Measurements from ENCODE around the gene PIEZO1. TPM values are rescaled to one million over a fixed set of nuclear protein-coding genes. Genes with fewer than 3 reads are reported as not detected.

PIEZO1 gene
- total RNA-seq, 2 experiments from 2014 or later, result 269 to 347 TPM

GRCh38 chr16:88759976-88760350 is 25.1 kb downstream of the PIEZO1 start:
- no peak overlapping the region for H3K27ac Mint-ChIP-seq
- peaks cover 28% of the 10 kb centered on the region for H3K4me1 Mint-ChIP-seq
- no peak overlapping the region for H3K4me3 Mint-ChIP-seq
- no peaks in the 10 kb centered on the region for H3K27me3 Mint-ChIP-seq
- DNase-seq (no peak), ATAC-seq (no peak)
- CTCF ChIA-PET, result interaction anchor here (1.1 to 7.0 kb wide), 3 partner anchors 20 to 23 kb away, joined by 3 to 40 read pairs (median 13); no protein-coding TSS in a partner anchor
- H3K9me3 Mint-ChIP-seq (ENCODE audit: low read depth), result no peaks in the 10 kb centered on the region
- peaks cover 1% of the 10 kb centered on the region for H3K36me3 Mint-ChIP-seq

DNA sequence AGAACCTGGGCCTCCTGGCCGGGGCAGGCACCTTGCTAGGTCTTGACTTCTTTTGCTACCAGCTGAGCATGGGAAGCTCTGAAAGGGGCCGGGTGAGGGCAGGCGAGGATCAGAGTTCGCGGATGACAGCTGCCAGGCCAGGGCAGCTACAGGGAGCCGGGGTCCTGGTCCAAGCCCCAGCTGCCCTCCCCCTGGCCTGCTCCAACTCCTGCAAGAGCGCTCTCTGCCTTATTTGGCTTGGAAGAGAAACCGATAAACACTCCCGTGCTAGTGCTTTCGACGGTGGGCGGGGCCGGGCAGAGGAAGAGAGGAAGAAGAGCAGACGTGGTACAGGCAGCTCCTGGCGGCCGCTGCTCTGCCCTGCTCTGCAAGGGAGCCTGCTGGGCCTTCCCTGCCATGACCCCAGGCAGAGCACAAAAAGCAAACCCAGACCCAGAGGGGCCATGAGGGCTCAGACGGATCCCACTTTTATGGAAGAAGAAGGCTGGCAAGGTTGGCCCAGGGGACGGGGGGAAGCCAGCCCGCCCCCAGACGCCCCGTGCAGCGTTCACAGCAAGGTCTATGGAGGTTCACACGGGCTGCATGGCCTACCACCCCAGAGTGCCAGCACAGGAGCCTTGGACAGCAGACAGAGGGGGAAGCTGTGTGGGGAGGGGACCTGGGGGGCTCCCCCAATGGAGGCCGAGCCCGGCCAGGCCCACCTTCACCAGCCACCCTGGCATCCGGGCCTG is 25.6 kb downstream of the PIEZO1 start:
- Mint-ChIP-seq H3K36me3 (peaks cover 1% of the 10 kb centered on the region), H3K4me3 (no peak overlapping the region), H3K27me3 (no peaks in the 10 kb centered on the region), H3K4me1 (peaks cover 30% of the 10 kb centered on the region), H3K9me3 (ENCODE audit: low read depth) (no peaks in the 10 kb centered on the region), H3K27ac (peak overlapping the region; percentile 61)
- CTCF ChIA-PET, result interaction anchor here (1.1 to 7.0 kb wide), 3 partner anchors 21 to 22 kb away, joined by 3 to 40 read pairs (median 13); no protein-coding TSS in a partner anchor
- DNase-seq, result peak; percentile 68
- peak; percentile 67 for ATAC-seq

DNA sequence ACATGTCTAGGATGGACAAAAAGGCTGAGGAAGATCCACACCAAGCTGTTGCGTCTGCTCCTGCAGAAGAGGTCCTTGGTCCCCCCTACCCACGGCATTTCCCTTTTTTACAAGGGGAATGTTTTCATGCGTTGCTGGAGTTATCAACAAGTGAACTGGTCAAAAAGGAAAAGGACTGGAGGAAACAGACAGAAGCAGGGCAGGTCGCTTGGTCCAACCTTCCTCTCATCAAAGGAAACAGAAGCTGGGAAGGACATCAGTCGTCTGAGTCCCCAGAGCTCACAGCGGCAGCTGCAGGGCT is 26.1 kb downstream of the PIEZO1 start:
- Mint-ChIP-seq H3K9me3 (ENCODE audit: low read depth) (no peaks in the 10 kb centered on the region), H3K36me3 (peaks cover 1% of the 10 kb centered on the region), H3K27ac (peak overlapping the region; percentile 50), H3K27me3 (no peaks in the 10 kb centered on the region), H3K4me3 (no peak overlapping the region), H3K4me1 (peaks cover 32% of the 10 kb centered on the region)
- DNase-seq (no peak), ATAC-seq (no peak)
- CTCF ChIA-PET, result interaction anchor here (2.0 to 7.0 kb wide), 3 partner anchors 15 to 23 kb away, joined by 8 to 40 read pairs (median 13); no protein-coding TSS in a partner anchor

DNA sequence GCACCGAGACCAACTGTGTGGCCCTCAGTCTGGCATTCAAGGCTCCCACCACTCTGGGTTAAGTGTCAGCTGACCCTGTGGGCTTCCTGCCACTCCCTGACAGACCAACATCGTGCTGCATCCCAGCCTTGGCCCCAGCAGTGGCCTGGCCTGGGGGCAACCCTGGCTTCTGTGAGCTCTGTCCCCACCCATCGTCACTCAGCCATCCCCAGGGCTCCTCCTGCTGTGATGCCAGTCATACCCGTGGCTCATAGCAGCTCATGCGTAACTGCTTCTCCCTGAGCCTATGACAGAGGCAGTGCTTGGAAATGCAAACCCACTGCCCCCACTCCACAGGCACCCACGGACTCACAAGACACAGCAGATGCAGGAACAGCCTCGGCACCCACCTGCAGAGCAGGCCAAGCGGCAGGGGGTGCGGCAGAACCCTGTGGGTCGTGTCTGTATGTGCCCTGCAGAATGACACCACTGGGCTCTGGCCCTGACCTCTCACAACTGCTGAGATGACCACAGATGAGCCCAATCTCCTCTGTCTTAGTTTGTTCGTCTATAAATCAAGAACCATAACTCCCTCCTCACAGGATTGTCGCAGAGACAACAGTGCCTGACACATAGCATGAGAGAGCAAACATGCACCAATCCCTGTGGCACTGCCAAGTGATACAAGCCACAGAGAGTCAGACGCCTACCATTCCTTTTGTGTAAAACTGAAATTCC is 26.6 kb downstream of the PIEZO1 start:
- Mint-ChIP-seq H3K36me3 (peaks cover 1% of the 10 kb centered on the region), H3K27me3 (no peaks in the 10 kb centered on the region), H3K9me3 (ENCODE audit: low read depth) (no peaks in the 10 kb centered on the region), H3K27ac (peak overlapping the region; percentile 50), H3K4me3 (no peak overlapping the region), H3K4me1 (peaks cover 34% of the 10 kb centered on the region)
- DNase-seq (no peak), ATAC-seq (no peak)
- CTCF ChIA-PET, result interaction anchor here (2.0 to 7.0 kb wide), 3 partner anchors 15 to 23 kb away, joined by 8 to 40 read pairs (median 13); no protein-coding TSS in a partner anchor

DNA sequence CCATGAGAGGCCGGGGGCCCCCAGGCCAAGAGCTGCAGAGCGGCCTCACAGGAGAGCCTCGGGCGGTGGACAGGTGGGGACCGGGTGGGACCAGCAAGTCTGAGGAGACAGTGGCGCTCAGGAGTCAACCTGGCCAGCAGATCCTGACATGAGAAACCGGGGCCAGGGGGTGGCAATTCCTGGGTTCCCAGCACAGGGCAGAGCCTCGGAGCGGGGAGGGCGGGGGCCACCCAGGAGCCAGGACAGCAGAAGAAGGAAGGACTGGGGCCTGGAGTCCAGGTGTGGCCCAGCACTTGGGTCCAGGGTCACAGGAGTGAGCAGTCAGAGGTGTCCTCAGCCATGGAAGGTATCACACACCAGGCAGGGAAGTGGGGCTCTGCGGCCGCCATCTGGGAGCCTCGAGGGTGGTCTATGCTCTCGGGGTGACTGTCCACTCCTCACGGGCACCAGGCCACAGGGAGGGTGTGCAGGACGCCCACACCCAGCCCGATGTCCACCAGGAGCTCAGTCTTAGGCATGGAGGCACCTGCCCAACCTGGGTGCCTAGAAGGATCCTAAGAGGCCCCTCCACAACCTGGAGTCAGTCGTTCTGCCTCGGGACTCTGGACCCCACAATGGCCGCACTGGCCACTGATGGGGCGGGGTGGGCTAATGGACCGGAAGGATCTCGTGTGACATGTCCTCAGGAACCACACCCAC is 29.1 kb downstream of the PIEZO1 start:
- peaks cover 1% of the 10 kb centered on the region for H3K36me3 Mint-ChIP-seq
- H3K4me1 Mint-ChIP-seq, result peaks cover 31% of the 10 kb centered on the region
- H3K27me3 Mint-ChIP-seq, result no peaks in the 10 kb centered on the region
- no peak for ATAC-seq
- no peak for DNase-seq
- no peak overlapping the region for H3K4me3 Mint-ChIP-seq
- CTCF ChIA-PET, result interaction anchor here (0.9 to 7.0 kb wide), 4 partner anchors 9 to 24 kb away, joined by 3 to 40 read pairs (median 6); no protein-coding TSS in a partner anchor
- no peaks in the 10 kb centered on the region for H3K9me3 Mint-ChIP-seq (ENCODE audit: low read depth)
- H3K27ac Mint-ChIP-seq, result no peak overlapping the region

DNA sequence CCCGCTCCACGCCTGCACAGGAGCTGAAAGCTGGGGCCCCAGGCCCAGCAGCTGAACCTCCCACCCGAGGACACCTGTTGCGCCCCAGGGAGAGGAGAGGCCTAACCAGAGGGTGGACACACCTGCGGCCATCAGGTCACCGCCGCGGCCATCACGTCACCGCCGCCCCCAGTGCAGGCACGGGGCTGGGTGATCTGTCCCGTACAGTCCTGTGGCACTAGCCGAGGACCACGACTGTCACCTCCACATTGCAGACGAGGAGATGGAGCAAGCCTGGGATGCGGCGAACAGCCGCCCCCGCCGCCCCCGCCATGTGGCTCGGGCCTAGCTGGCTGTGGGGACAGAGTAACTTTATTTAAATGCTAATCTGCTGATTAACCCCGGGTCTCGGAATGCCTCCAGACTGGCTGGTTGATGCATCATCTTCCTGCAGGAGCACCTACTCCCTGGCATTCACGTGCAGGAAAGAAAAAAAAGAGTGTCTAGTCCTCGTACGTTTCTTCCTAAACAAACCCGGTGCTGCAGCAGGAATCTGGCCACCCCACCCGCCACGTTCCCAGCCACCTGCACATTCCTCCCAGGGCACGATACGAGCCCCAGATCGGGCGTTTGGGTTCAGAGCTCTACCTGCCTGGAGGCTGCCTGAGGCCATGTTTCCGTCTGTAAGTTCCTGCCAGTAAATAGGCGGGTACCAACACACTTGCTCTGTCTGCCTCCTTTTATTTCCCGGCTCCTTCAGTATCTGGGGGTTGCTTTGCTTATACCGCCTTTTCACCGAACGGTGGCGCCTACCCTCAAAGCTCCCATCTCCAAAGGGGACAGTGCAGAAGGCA is 29.9 kb downstream of the PIEZO1 start:
- H3K36me3 Mint-ChIP-seq, result peaks cover 1% of the 10 kb centered on the region
- ATAC-seq (no peak), DNase-seq (no peak)
- no peaks in the 10 kb centered on the region for H3K9me3 Mint-ChIP-seq (ENCODE audit: low read depth)
- no peak overlapping the region for H3K27ac Mint-ChIP-seq
- H3K4me3 Mint-ChIP-seq, result no peak overlapping the region
- H3K27me3 Mint-ChIP-seq, result no peaks in the 10 kb centered on the region
- H3K4me1 Mint-ChIP-seq, result peaks cover 28% of the 10 kb centered on the region
- CTCF ChIA-PET, result interaction anchor here (0.9 to 7.0 kb wide), 5 partner anchors 8 to 25 kb away, joined by 3 to 40 read pairs (median 4); no protein-coding TSS in a partner anchor

- no peak overlapping the region for H3K4me3 Mint-ChIP-seq
- H3K36me3 Mint-ChIP-seq, result peaks cover 1% of the 10 kb centered on the region
- no peak for ATAC-seq
- DNase-seq, result no peak
- CTCF ChIA-PET, result interaction anchor here (0.8 to 7.0 kb wide), 5 partner anchors 9 to 29 kb away, joined by 3 to 40 read pairs (median 4); no protein-coding TSS in a partner anchor
- H3K9me3 Mint-ChIP-seq (ENCODE audit: low read depth), result no peaks in the 10 kb centered on the region
- no peak overlapping the region for H3K27ac Mint-ChIP-seq
- H3K4me1 Mint-ChIP-seq, result peaks cover 22% of the 10 kb centered on the region
- H3K27me3 Mint-ChIP-seq, result no peaks in the 10 kb centered on the region
These were observed 30.7 kb downstream of the PIEZO1 start for GRCh38 chr16:88754109-88754911.

DNA sequence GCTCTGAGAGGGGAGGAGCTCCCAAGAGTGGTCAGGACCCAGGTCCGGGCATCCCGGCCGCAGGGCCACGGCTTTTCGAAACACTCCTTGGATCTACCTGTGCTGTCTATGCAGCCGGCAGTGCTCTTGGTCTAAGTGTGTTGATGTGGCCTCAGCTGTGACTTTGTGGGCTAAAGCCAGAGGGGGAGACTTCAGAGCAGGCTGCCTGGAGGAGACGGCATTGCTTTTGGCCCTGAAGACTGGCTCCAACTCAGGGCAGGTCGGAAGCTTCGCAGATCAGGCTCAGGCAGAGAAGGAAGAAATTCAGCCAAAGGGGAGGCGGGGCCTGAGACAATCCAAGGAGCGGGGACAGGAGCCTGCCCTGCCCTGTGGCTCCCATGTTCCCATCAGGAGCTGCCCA is 31.4 kb downstream of the PIEZO1 start:
- H3K36me3 Mint-ChIP-seq, result peaks cover under 1% of the 10 kb centered on the region
- DNase-seq (no peak), ATAC-seq (no peak)
- H3K27me3 Mint-ChIP-seq, result no peaks in the 10 kb centered on the region
- no peak overlapping the region for H3K4me3 Mint-ChIP-seq
- H3K4me1 Mint-ChIP-seq, result peaks cover 15% of the 10 kb centered on the region
- H3K27ac Mint-ChIP-seq, result peak overlapping the region; percentile 32
- no peaks in the 10 kb centered on the region for H3K9me3 Mint-ChIP-seq (ENCODE audit: low read depth)
- CTCF ChIA-PET, result interaction anchor here (0.8 to 7.0 kb wide), 5 partner anchors 8 to 30 kb away, joined by 3 to 40 read pairs (median 4); no protein-coding TSS in a partner anchor

GRCh38 chr16:88753191-88753590 is 31.8 kb downstream of the PIEZO1 start:
- DNase-seq (no peak), ATAC-seq (no peak)
- no peaks in the 10 kb centered on the region for H3K9me3 Mint-ChIP-seq (ENCODE audit: low read depth)
- H3K36me3 Mint-ChIP-seq, result no peaks in the 10 kb centered on the region
- H3K27ac Mint-ChIP-seq, result no peak overlapping the region
- H3K4me3 Mint-ChIP-seq, result no peak overlapping the region
- H3K27me3 Mint-ChIP-seq, result no peaks in the 10 kb centered on the region
- H3K4me1 Mint-ChIP-seq, result peaks cover 12% of the 10 kb centered on the region
- CTCF ChIA-PET, result interaction anchor here (0.8 to 7.0 kb wide), 4 partner anchors 8 to 31 kb away, joined by 3 to 40 read pairs (median 4); no protein-coding TSS in a partner anchor

GRCh38 chr16:88752386-88753002 is 32.5 kb downstream of the PIEZO1 start:
- H3K4me3 Mint-ChIP-seq, result no peak overlapping the region
- CTCF ChIA-PET, result interaction anchor here (2.6 kb wide), 1 partner anchor 15 kb away, joined by 12 read pairs; no protein-coding TSS in a partner anchor
- H3K4me1 Mint-ChIP-seq, result peaks cover 12% of the 10 kb centered on the region
- H3K9me3 Mint-ChIP-seq (ENCODE audit: low read depth), result no peaks in the 10 kb centered on the region
- no peak for DNase-seq
- H3K27ac Mint-ChIP-seq, result no peak overlapping the region
- no peaks in the 10 kb centered on the region for H3K27me3 Mint-ChIP-seq
- no peak for ATAC-seq
- no peaks in the 10 kb centered on the region for H3K36me3 Mint-ChIP-seq

DNA sequence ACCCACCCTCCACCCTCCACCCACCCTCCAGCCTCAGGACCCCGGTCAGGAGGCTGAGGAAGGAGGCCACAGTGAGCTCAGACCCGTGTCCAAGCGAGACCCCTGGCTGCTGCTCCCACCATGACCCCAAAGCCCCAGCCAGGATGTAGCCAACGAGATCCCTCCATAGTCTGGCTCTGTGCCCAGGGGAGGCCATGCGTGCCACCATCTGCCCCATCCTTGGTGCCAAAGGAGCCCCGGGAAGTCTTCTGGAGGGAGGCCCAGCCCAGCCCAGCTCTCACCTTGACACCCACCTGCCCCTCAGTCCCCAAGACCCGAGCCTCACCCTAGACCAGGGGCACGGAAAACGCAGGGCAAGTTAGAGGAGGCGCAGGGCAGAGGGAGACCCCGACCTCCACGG is 34.2 kb downstream of the PIEZO1 start:
- Mint-ChIP-seq H3K9me3 (ENCODE audit: low read depth) (no peaks in the 10 kb centered on the region), H3K4me1 (peaks cover 22% of the 10 kb centered on the region), H3K36me3 (no peaks in the 10 kb centered on the region), H3K4me3 (no peak overlapping the region), H3K27me3 (no peaks in the 10 kb centered on the region), H3K27ac (no peak overlapping the region)
- DNase-seq (no peak), ATAC-seq (no peak)
- CTCF ChIA-PET, result interaction anchor here (1.5 to 2.6 kb wide), 2 partner anchors 13 to 15 kb away, joined by 3 to 12 read pairs; no protein-coding TSS in a partner anchor
